ENCODE results near the gene PRR11.
"Not testable (repeated sequence)": the region's sequence is repeated elsewhere in the genome, so short reads cannot be mapped to it uniquely, and the experiment has no call there.

PRR11 gene

GRCh38 chr17:59220328-59221158 lies 65.0 kb downstream of the PRR11 start, which contains the start of gene GDPD1:
Gene GDPD1, plus strand, starts transcription at chr17:59220511. Its CDS starts 99 bp downstream, at chr17:59220610.
- DNase-seq, result peak; percentile 98

- no peak for DNase-seq
These were observed 65.8 kb downstream of the PRR11 start for GRCh38 chr17:59221159-59221847.

- no peak for DNase-seq
These were observed 68.3 kb downstream of the PRR11 start for GRCh38 chr17:59223813-59224212.

- not testable (repeated sequence) for DNase-seq
These were observed 73.0 kb downstream of the PRR11 start for GRCh38 chr17:59228588-59228987.

GRCh38 chr17:59230764-59231163 lies 75.2 kb downstream of the PRR11 start:
- DNase-seq, result no peak

GRCh38 chr17:59234631-59235030 lies 79.1 kb downstream of the PRR11 start:
- no peak for DNase-seq

- no peak for DNase-seq
These were observed 83.4 kb downstream of the PRR11 start for GRCh38 chr17:59238906-59239305.

- no peak for DNase-seq
These were observed 88.5 kb downstream of the PRR11 start for GRCh38 chr17:59244081-59244480.
